KG1 (cell line): ENCODE measurements around the gene RMDN3.

ENCODE experiments used
- DNase-seq: peaks from one replicate; lab custom pipeline; 2025; lab: John Stamatoyannopoulos, UW

The RMDN3 gene

GRCh38 chr15:40693904-40694687 lies 61.0 kb downstream of the RMDN3 start:
- no peak for DNase-seq

GRCh38 chr15:40691737-40692136 lies 63.3 kb downstream of the RMDN3 start:
- DNase-seq: no peak

- DNase-seq: no peak
These were observed 65.9 kb downstream of the RMDN3 start for GRCh38 chr15:40688932-40689799.
